A673 (cell line): Measurements from ENCODE around the gene CRISPLD2.

Experiments
- EZH2 ChIP-seq: fragments of 200-600 bp; sonication (generic); IDR thresholded peaks from 2 replicates; pipeline ENCODE4 v1.6.1; 2017; ENCODE audit warnings: borderline replicate concordance, low read depth, mild to moderate bottlenecking, mixed read lengths, antibody characterized with exemption, low read length; ENCODE audit not compliant: poor library complexity, severe bottlenecking
- TF ChIP-seq, protein P1 (sequence below): fragments of 300-800, 200-600 bp; sonication (generic); conservative IDR thresholded peaks from 2 replicates; pipeline ENCODE4 v1.5.1; 2017; ENCODE audit warnings: low read depth, mild to moderate bottlenecking, antibody characterized with exemption, low read length, moderate library complexity, mixed read lengths

DNA sequence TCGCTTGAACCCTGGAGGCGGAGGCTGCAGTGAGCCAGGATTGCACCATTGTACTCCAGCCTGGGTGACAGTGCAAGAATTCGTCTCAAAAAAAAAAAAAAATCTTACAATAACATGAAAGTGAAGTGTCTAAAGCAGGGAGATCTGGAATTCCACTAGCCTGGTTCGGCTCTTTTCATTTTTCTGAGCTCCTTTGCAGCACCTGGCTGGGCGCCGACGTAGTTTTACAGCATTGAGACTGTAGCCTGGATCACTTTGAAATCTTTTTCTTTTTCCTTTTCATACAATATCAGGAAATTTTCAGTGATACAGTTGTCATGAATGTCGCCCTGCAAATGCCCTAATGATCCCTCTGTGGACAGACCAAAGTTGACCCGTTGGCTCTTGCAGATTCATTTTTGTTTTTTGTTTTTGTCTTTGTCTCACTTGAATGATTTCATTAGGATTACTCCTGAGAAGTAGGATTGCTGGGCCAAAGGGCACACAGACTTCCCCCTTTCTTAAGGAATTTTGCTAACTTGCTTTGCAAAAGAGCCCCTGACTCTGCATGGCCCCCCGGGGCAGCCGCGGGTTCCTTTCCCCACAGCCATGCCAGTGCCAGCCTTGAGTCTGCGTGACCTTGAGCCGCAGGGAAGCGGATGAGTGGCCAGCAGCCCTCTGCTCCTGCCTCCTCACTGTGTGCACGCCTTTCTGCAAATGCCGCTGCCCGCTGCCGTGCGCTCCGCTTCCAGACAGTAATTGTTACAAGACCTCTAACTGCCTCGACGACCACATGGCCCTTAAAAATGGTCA lies 28.0 kb downstream of the CRISPLD2 start:
- TF ChIP-seq, protein P1, sequence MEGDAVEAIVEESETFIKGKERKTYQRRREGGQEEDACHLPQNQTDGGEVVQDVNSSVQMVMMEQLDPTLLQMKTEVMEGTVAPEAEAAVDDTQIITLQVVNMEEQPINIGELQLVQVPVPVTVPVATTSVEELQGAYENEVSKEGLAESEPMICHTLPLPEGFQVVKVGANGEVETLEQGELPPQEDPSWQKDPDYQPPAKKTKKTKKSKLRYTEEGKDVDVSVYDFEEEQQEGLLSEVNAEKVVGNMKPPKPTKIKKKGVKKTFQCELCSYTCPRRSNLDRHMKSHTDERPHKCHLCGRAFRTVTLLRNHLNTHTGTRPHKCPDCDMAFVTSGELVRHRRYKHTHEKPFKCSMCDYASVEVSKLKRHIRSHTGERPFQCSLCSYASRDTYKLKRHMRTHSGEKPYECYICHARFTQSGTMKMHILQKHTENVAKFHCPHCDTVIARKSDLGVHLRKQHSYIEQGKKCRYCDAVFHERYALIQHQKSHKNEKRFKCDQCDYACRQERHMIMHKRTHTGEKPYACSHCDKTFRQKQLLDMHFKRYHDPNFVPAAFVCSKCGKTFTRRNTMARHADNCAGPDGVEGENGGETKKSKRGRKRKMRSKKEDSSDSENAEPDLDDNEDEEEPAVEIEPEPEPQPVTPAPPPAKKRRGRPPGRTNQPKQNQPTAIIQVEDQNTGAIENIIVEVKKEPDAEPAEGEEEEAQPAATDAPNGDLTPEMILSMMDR, result no peak
- no peak for TF ChIP-seq EZH2
